Measurements from ENCODE around the gene UGT1A1. TPM values are rescaled to one million over a fixed set of nuclear protein-coding genes. Genes with fewer than 3 reads are reported as not detected.

UGT1A1 gene
- total RNA-seq, 1 donor from 2014 or later, result not detected

- no peak for DNase-seq (ENCODE audit: low spot score)
- no peak for ATAC-seq
- intact Hi-C loops (cut with DNase I), result no loop called here
These were observed 5.0 kb upstream of the UGT1A1 start for GRCh38 chr2:233754872-233755611.

- intact Hi-C loops (cut with DNase I), result no loop called here
- ATAC-seq (no peak), DNase-seq (ENCODE audit: low spot score) (no peak)
These were observed 3.5 kb upstream of the UGT1A1 start for GRCh38 chr2:233756429-233757081.

GRCh38 chr2:233758141-233758540 is 1.9 kb upstream of the UGT1A1 start:
- intact Hi-C loops (cut with DNase I), result no loop called here
- ATAC-seq, result no peak
- DNase-seq (ENCODE audit: low spot score), result no peak

- DNase-seq (ENCODE audit: low spot score) (no peak), ATAC-seq (no peak)
- intact Hi-C loops (cut with DNase I), result no loop called here
These were observed 1.2 kb upstream of the UGT1A1 start for GRCh38 chr2:233758849-233759248.

- no peak for DNase-seq (ENCODE audit: low spot score)
- intact Hi-C loops (cut with DNase I), result no loop called here
- no peak for ATAC-seq
These were observed 1.1 kb downstream of the UGT1A1 start for GRCh38 chr2:233761040-233761769.

GRCh38 chr2:233764264-233764663 is 4.2 kb downstream of the UGT1A1 start:
- intact Hi-C loops (cut with DNase I), result no loop called here
- DNase-seq (ENCODE audit: low spot score) (no peak), ATAC-seq (no peak)

- intact Hi-C loops (cut with DNase I), result no loop called here
- no peak for ATAC-seq
- DNase-seq (ENCODE audit: low spot score), result no peak
These were observed 4.7 kb downstream of the UGT1A1 start for GRCh38 chr2:233764761-233765160.

GRCh38 chr2:233766416-233766815 is 6.3 kb downstream of the UGT1A1 start:
- intact Hi-C loops (cut with DNase I), result no loop called here
- ATAC-seq (no peak), DNase-seq (ENCODE audit: low spot score) (no peak)

- DNase-seq (ENCODE audit: low spot score) (no peak), ATAC-seq (no peak)
These were observed 8.0 kb downstream of the UGT1A1 start for GRCh38 chr2:233768076-233768475.

GRCh38 chr2:233769260-233769659 is 9.2 kb downstream of the UGT1A1 start:
- intact Hi-C loops (cut with DNase I), result no loop called here
- DNase-seq (ENCODE audit: low spot score) (no peak), ATAC-seq (no peak)

More at GRCh38 chr2:233768076-233768475, 8.0 kb downstream of the UGT1A1 start:
- intact Hi-C loops (cut with DNase I), result no loop called here

- intact Hi-C loops (cut with DNase I), result no loop called here
- no peak for DNase-seq (ENCODE audit: low spot score)
- ATAC-seq, result no peak
These were observed 12.1 kb downstream of the UGT1A1 start for GRCh38 chr2:233772153-233772552.

- intact Hi-C loops (cut with DNase I), result no loop called here
- DNase-seq (ENCODE audit: low spot score), result no peak
- ATAC-seq, result no peak
These were observed 12.5 kb downstream of the UGT1A1 start for GRCh38 chr2:233772583-233772982.

GRCh38 chr2:233773854-233774253 is 13.8 kb downstream of the UGT1A1 start:
- intact Hi-C loops (cut with DNase I), result no loop called here
- DNase-seq (ENCODE audit: low spot score) (no peak), ATAC-seq (no peak)

- intact Hi-C loops (cut with DNase I), result no loop called here
- no peak for ATAC-seq
- DNase-seq (ENCODE audit: low spot score), result no peak
These were observed 15.3 kb downstream of the UGT1A1 start for GRCh38 chr2:233775414-233775813.

GRCh38 chr2:233778030-233778429 is 18.0 kb downstream of the UGT1A1 start, which contains the start of gene MROH2A:
TSS of gene MROH2A (plus strand) at chr2:233778330. CDS start at chr2:233779359, 1,029 bp downstream.
- DNase-seq (ENCODE audit: low spot score), result no peak
- intact Hi-C loops (cut with DNase I), result no loop called here
- ATAC-seq, result no peak

- DNase-seq (ENCODE audit: low spot score) (no peak), ATAC-seq (no peak)
- intact Hi-C loops (cut with DNase I), result no loop called here
These were observed 19.7 kb downstream of the UGT1A1 start for GRCh38 chr2:233779722-233780121.

- ATAC-seq (no peak), DNase-seq (ENCODE audit: low spot score) (no peak)
- intact Hi-C loops (cut with DNase I), result no loop called here
These were observed 20.7 kb downstream of the UGT1A1 start for GRCh38 chr2:233780771-233781170.

- intact Hi-C loops (cut with DNase I), result no loop called here
- ATAC-seq, result no peak
- DNase-seq (ENCODE audit: low spot score), result no peak
These were observed 29.5 kb downstream of the UGT1A1 start for GRCh38 chr2:233789554-233789953.

GRCh38 chr2:233791151-233791882 is 31.2 kb downstream of the UGT1A1 start:
- intact Hi-C loops (cut with DNase I), result no loop called here
- ATAC-seq, result no peak
- no peak for DNase-seq (ENCODE audit: low spot score)
